Measurements from ENCODE around the gene CLRN3. TPM values are rescaled to one million over a fixed set of nuclear protein-coding genes. Genes with fewer than 3 reads are reported as not detected.

Gene CLRN3
- total and polyA plus RNA-seq, 9 of the 15 experiments (the other 6 are each of a cell fraction or from before 2014, with no cell fraction given), result not detected

DNA sequence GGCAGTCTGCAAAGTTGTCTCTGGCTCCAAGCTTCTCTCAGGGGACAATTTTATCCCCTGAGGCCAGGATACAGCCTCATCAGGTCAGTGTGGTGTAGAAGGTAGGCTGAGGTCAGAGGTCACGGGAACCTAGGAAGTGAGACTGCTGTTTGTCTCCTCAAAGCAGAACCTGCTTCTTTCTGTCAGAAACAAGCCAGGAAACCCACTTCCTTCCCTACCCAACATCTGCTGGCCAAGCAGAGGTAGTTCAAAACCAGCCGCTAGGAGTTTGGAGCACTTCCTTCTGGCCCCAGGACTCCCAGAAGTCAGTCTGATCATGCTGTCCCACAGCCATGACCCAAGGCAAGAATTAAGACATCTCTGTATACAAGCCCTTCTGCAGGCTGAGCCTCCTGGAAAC lies 12.2 kb downstream of the CLRN3 start:
- 0% methylated on average over 1 of the region's 2 CpGs for WGBS (ENCODE audit: insufficient coverage, low coverage, missing lambda C conversion rate)
- Histone ChIP-seq H3K9me1 (ENCODE audit: control insufficient read depth, insufficient read depth, low read length) (no peaks in the 10 kb centered on the region), H3K27ac (ENCODE audit: extremely low read depth, low read depth, low read length) (no peak overlapping the region), H3K27me3 (ENCODE audit: control insufficient read depth in 2 of 2, insufficient read depth in 2 of 2, low read length in 2 of 2) (peaks cover 0 to 4% of the 10 kb centered on the region in 2 experiments; a peak in 1 of 5 replicates), H3K36me3 (ENCODE audit: control insufficient read depth, insufficient read depth, low read length) (no peaks in the 10 kb centered on the region), H3K9me3 (replicated peaks; ENCODE audit: control insufficient read depth, insufficient read depth, low read depth, low read length) (no peaks in the 10 kb centered on the region), H3K4me3 (no peak overlapping the region), H3K4me2 (ENCODE audit: insufficient read depth, low read length) (no peak overlapping the region), H3K9ac (ENCODE audit: insufficient read depth in 1 of 2, low read depth in 2 of 2, low read length in 2 of 2) (no peak overlapping the region), H4K20me1 (replicated peaks; ENCODE audit: control insufficient read depth, insufficient read depth, low read length) (no peaks in the 10 kb centered on the region), H3K4me1 (replicated peaks in 1 of 2; ENCODE audit: control insufficient read depth in 2 of 2, insufficient read depth in 2 of 2, low read length in 2 of 2) (no peaks in the 10 kb centered on the region), H3K79me2 (ENCODE audit: control insufficient read depth, insufficient read depth, low read length) (no peaks in the 10 kb centered on the region), H2AFZ (ENCODE audit: low read depth, low read length) (no peak overlapping the region)
- FAIRE-seq, result no peak
- no TSS peak for BruUV-seq (replicated peaks)
- intact Hi-C loops (cut with micrococcal nuclease) (no loop called here), in situ Hi-C loops (cut with MboI) (no loop called here)
- no peak for ATAC-seq
- TF ChIP-seq ZNF431 (CRISPR knock-in tag; IDR thresholded peaks at IDR 0.05), result no peak
- POLR2A ChIA-PET, result interaction anchor here (0.9 kb wide), 1 partner anchor 18 kb away, joined by 3 read pairs; no protein-coding TSS in a partner anchor
- no peak for DNase-seq (ENCODE audit: extremely low read depth in 1 of 4, low spot score in 3 of 4)
- CTCF ChIA-PET (ENCODE audit: low intra/inter-chr PET ratio), result no interaction called here

- no peaks in the 10 kb centered on the region for H3K9me3 ChIP-seq (replicated peaks; ENCODE audit: control insufficient read depth, insufficient read depth, low read depth, low read length)
- ATAC-seq, result no peak
- H3K4me1 ChIP-seq (replicated peaks in 1 of 2; ENCODE audit: control insufficient read depth in 2 of 2, insufficient read depth in 2 of 2, low read length in 2 of 2), result no peaks in the 10 kb centered on the region
- in situ Hi-C loops (cut with MboI) (no loop called here), intact Hi-C loops (cut with micrococcal nuclease) (no loop called here)
- ChIA-PET CTCF (ENCODE audit: low intra/inter-chr PET ratio) (no interaction called here), POLR2A (no interaction called here)
- no peaks in the 10 kb centered on the region for H3K79me2 ChIP-seq (ENCODE audit: control insufficient read depth, insufficient read depth, low read length)
- no peak for DNase-seq (ENCODE audit: extremely low read depth in 1 of 4, low spot score in 3 of 4)
- no TSS peak for BruUV-seq (replicated peaks)
- H3K27ac ChIP-seq (ENCODE audit: extremely low read depth, low read depth, low read length), result no peak overlapping the region
- no peaks in the 10 kb centered on the region for H4K20me1 ChIP-seq (replicated peaks; ENCODE audit: control insufficient read depth, insufficient read depth, low read length)
- H3K4me2 ChIP-seq (ENCODE audit: insufficient read depth, low read length), result no peak overlapping the region
- H3K36me3 ChIP-seq (ENCODE audit: control insufficient read depth, insufficient read depth, low read length), result no peaks in the 10 kb centered on the region
- H3K27me3 ChIP-seq (ENCODE audit: control insufficient read depth in 2 of 2, insufficient read depth in 2 of 2, low read length in 2 of 2), result peaks cover 0 to 13% of the 10 kb centered on the region in 2 experiments; a peak in 2 of 5 replicates
- 0% methylated on average over 3 of the region's 4 CpGs for WGBS (ENCODE audit: insufficient coverage, low coverage, missing lambda C conversion rate)
- no peak for TF ChIP-seq ZNF449 (CRISPR knock-in tag; IDR thresholded peaks at IDR 0.05)
- no peak for TF ChIP-seq ASH1L (IDR thresholded peaks at IDR 0.05; ENCODE audit: borderline replicate concordance, low read depth, partially characterized antibody)
- no peak for TF ChIP-seq L3MBTL2 (IDR thresholded peaks at IDR 0.05)
- TF ChIP-seq SRSF7 (optimal IDR thresholded peaks at IDR 0.05; ENCODE audit: low read depth, low read length), result no peak
- no peak for TF ChIP-seq IFI16 (CRISPR knock-in tag; IDR thresholded peaks at IDR 0.05)
- TF ChIP-seq MIER1 (IDR thresholded peaks at IDR 0.05; ENCODE audit: low read depth), result no peak
- TF ChIP-seq NRF1 (conservative IDR thresholded peaks at IDR 0.05 in 1 of 2, IDR thresholded peaks at IDR 0.05 in 1 of 2), result no peak
- no peak for FAIRE-seq
- H3K4me3 ChIP-seq, result no peak overlapping the region
- no peaks in the 10 kb centered on the region for H3K9me1 ChIP-seq (ENCODE audit: control insufficient read depth, insufficient read depth, low read length)
- H2AFZ ChIP-seq (ENCODE audit: low read depth, low read length), result no peak overlapping the region
- H3K9ac ChIP-seq (ENCODE audit: insufficient read depth in 1 of 2, low read depth in 2 of 2, low read length in 2 of 2), result no peak overlapping the region
These were observed 14.2 kb downstream of the CLRN3 start for GRCh38 chr10:127878475-127879055.
